HG03342 (cell line): ENCODE data around the gene ZNF451.
A peak's percentile ranks its signal among the peaks of the same experiment; 100 is the strongest.

ENCODE experiments used
- ATAC-seq: cut with Tn5 transposase; IDR thresholded peaks from one replicate; pipeline ENCODE4 v1.9.1; 2021; ENCODE audit warnings: mild to moderate bottlenecking, moderate library complexity; ENCODE audit not compliant: unreplicated experiment

The ZNF451 gene

GRCh38 chr6:57147401-57147800 lies 57.4 kb downstream of the ZNF451 start:
- no peak for ATAC-seq

DNA sequence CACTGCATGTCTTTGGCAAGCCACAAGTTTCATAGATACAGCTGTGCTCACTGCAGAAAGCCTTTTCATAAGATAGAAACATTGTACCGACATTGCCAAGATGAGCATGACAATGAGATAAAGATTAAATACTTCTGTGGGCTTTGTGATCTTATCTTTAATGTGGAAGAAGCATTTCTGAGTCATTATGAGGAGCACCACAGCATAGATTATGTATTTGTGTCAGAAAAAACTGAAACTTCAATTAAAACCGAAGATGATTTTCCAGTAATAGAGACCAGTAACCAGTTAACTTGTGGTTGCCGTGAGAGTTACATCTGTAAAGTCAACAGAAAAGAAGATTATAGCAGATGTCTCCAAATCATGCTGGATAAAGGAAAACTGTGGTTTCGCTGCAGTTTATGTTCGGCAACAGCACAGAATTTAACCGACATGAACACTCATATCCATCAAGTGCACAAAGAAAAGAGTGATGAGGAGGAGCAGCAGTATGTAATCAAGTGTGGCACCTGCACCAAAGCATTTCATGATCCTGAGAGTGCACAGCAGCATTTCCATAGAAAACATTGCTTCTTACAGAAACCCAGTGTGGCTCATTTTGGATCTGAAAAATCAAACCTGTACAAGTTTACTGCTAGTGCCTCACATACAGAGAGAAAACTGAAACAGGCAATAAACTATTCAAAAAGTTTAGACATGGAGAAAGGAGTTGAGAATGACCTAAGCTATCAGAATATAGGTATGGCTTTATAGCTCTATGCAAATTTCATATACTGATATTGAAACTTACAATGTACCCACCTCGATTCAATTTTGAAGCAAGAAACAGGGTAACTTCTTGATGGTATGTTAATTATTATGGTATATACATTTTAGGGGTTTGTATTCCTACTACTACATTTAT lies 58.2 kb downstream of the ZNF451 start:
- ATAC-seq: no peak

GRCh38 chr6:57158658-57159057 lies 68.7 kb downstream of the ZNF451 start:
- ATAC-seq: no peak

GRCh38 chr6:57159127-57159526 lies 69.1 kb downstream of the ZNF451 start:
- no peak for ATAC-seq

DNA sequence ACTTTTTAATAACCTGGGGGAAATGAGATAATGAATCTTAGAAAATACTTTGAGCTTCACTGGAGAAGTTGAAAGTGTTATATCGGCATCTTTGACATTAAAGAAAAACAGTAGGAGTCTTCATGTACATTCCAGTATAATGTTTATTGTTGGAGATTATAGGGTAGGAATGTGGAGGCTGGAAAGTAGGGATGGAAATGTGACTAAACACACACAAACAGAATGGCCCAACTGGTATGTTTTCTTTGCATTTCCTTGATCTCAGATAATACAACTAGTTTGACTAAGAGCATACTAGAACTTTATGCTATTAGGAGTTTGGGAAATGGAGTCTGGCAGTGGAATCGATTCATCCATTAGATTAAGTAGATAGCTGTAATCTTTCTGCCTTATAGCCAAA lies 72.0 kb downstream of the ZNF451 start:
- ATAC-seq: no peak

DNA sequence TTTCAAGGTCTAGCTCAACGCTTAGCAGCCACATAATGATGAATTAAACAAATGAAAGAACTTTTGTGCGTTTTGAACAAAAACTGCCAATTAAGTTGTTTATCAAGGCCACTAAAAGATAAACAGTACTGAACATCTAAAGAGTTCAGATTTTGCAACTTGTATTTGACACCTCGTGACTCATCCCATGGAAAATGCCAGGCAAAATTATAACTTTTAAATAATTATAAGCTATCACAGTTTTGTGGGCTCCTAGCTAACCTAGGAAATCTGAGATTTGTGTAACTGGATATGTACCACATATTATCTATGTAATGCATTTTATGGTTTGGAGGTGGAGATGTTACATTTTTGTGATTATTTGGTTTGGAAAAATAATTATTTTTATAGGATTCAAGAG lies 72.5 kb downstream of the ZNF451 start:
- no peak for ATAC-seq

- no peak for ATAC-seq
These were observed 74.0 kb downstream of the ZNF451 start for GRCh38 chr6:57163956-57164355.

DNA sequence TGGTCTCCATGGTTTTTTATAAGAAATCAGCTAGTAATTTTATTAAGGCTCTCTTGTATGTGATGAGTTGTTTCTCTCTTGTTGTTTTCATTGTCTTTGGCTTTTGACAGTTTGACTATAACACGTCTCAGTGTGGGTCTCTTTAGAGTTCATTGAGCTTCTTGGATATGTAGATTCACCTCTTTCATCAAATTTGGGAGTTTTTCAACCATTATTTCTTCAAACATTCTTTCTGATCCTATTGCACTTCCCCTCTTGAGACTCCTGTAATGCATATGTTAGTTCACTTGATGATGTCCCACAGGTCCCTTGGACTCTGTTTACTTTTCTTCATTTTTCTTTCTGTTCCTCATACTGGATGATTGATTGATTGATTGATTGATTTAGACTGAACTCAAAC lies 75.1 kb downstream of the ZNF451 start:
- no peak for ATAC-seq

GRCh38 chr6:57172136-57173055 lies 82.4 kb downstream of the ZNF451 start, which contains the start of gene BAG2:
TSS of gene BAG2 (plus strand) at chr6:57172326. CDS start at chr6:57172698, 372 bp downstream.
- peak; percentile 88 for ATAC-seq

DNA sequence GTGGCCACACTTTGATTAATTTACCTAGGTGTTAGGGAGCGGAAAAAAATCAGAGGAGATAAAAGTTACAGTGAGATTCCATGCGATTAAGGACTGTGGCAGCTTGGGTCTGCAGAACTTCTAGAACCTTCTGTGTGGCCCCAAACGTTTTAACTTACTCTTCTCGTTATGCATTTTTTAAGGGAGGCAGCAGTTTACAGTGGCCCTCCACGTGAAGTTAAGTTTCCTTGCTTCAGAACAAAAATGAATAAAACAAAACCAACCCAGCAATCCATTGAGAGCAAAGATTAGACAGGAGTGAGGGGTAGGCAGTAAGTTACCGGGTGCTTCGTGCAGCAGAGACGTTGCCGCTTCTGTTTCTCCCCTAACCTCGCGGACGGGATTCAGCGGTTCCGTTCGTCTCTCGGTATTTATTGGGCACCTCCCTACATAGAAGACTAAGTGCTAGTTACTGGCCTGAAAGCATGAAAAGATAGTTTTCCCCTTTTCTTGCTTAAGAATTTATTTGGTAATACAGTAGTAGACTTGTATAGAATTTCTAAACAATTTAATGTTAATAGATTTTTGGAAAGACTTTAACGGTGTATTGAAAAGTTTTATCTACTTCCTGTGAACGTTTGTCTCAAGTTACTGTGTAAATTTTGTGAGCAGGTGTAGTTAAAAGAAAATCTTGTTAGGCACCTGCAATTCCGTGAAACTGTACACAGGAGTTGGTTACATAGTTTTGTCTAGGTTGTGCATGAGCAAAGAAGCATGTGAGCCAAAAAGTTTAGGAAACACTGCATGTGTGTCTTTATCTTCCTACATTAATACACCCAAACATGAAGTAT lies 83.3 kb downstream of the ZNF451 start:
- ATAC-seq: no peak

- no peak for ATAC-seq
These were observed 84.0 kb downstream of the ZNF451 start for GRCh38 chr6:57173886-57174510.

- no peak for ATAC-seq
These were observed 84.5 kb downstream of the ZNF451 start for GRCh38 chr6:57174511-57174907.

DNA sequence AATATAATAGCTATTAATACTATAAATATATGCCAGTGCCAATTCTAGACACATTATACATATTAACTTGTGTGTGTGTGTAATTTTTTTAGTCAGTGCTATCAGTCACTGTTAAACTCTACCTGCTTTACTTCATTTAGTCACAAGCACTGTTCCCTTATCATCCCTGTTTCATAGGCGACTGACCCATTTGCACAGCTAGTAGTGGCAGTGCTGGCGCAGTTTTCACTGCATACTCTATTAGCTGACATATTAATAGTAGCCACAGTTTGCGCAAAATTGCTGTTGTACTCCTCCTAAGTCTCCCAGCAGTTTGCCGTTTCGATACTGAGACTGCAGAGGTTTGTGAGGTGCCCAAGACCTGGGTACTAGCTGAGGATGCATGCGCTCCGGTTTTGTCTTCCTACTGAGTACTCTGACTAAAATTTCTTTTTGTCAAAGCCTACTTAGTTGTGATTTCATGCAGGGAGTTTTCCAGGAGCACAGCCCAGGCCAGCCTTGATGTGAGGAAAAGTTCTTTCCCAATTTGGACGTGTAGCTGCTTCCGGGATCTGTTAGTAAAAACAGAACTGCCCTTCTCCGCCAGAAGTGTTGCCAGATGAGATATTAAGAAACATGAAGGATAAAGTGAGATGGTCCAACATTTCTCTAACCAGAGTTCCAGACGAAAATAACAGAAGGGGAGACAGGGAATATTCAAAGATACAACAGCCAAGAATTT lies 87.7 kb downstream of the ZNF451 start:
- no peak for ATAC-seq

DNA sequence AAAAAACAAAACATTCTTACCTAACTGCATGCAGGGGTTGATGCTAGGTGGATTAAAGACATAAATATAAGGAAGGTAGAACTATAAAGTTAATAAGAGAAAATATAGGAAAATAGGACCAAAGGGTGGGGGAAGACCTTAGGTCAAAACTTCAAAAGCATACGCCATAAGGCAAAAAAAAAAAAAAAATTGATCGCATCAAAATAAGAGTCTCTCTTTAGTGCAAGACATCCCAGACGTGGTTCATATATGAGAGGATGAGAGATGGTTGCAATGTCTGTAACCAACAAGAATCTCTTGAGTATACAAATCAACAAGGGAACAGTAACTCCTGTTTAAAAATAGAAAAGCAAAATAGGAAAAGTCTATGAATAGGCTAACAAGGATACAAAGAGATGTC lies 90.6 kb downstream of the ZNF451 start:
- no peak for ATAC-seq

DNA sequence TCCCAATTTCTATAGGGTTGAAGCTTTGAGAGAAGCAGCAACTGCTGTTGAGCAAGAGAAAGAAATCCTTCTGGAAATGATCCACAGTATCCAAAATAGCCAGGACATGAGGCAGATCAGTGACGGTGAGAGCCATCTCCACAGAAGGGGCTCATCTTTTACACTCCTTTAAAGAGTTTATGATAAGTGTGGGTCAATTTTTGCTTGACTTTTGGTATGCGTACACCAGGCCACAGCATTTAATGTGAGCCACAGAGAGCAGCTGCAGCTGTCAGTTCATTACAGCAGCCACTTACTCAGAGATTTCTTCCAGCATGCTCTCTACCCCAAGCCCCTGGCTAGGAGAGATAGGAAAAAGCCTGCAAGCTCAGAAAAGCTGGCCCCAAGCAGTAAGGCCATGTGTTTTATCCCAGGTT lies 92.0 kb downstream of the ZNF451 start:
- ATAC-seq: no peak

DNA sequence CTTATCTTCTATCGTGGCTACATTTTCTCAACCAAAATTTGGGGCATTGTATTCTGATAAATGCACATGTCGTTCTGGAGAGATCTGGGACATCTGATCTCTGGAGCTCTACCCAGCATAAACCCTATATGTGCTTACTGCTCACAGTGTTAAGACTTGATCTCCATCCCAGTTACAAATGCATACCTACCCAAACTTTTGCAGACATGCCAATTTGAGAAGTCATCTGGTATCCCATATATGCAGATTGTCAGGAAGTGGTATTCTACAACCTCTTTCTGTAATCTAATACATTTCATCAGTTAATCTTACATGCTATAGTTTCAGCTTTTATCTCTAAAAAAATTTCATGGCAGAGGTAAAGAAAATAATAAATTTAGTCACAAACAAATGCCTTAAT lies 93.3 kb downstream of the ZNF451 start:
- ATAC-seq: no peak

GRCh38 chr6:57190140-57190539 lies 100.2 kb downstream of the ZNF451 start:
- ATAC-seq: no peak

GRCh38 chr6:57193177-57193576 lies 103.2 kb downstream of the ZNF451 start:
- ATAC-seq: no peak

GRCh38 chr6:57195457-57195856 lies 105.5 kb downstream of the ZNF451 start:
- no peak for ATAC-seq
